H1 (cell line): ENCODE measurements around the gene OSBPL6. TPM values are rescaled to one million over a fixed set of nuclear protein-coding genes. Genes with fewer than 3 reads are reported as not detected.

Experiments
- HDAC2 ChIP-seq, 2 experiments: fragments of 300-600 bp in 1 of 2; sonication (generic) in 1 of 2; IDR thresholded peaks; 2 replicates each; pipeline ENCODE4 v1.6.1; 2011 to 2012; ENCODE audit warnings: low read depth in 2 of 2, low read length in 2 of 2, mild to moderate bottlenecking in 2 of 2, moderate library complexity in 2 of 2, borderline replicate concordance in 1 of 2, inconsistent platforms in 1 of 2
- PHF8 ChIP-seq: fragments of 200-600 bp; sonication (generic); conservative IDR thresholded peaks from 2 replicates; pipeline ENCODE4 v1.7.1; 2012; ENCODE audit warnings: low read depth, mild to moderate bottlenecking, inconsistent platforms, low read length, moderate library complexity
- SRF ChIP-seq: IDR thresholded peaks from 2 replicates; pipeline ENCODE4 v1.6.1; 2011; ENCODE audit warnings: mild to moderate bottlenecking, low read depth, low read length, moderate library complexity
- YY1 ChIP-seq: IDR thresholded peaks from 2 replicates; pipeline ENCODE4 v1.6.1; 2011; ENCODE audit warnings: low read depth, mild to moderate bottlenecking, low read length
- polyA plus RNA-seq, 7 experiments: library from polyadenylated mRNA; depleted of rRNA in 3 of 7; stranded (reverse) in 5 of 7; unstranded in 2 of 7; fragments of >200 nt in 5 of 7; fragments of 200-250 nt in 2 of 7; gene quantifications; 1 replicate in 5 of 7; 2 replicates in 1 of 7; 4 replicates in 1 of 7; pipeline versions ENCODE4 v1.2.1 to v1.2.3, GENCODE V29; 2011 to 2013; ENCODE audit warnings: missing spikeins in 2 of 7, mixed read lengths in 2 of 7
- total RNA-seq: library from RNA; stranded (reverse); fragmentation: NEBNext Ultra II Directional; extraction: Animal tissue kit (Norgen Biotek cat#: 25700); gene quantifications from 2 replicates; pipeline ENCODE4 v1.2.1, GENCODE V29; 2021
- TF ChIP-seq, protein P1 (sequence below): fragments of 300-600 bp; sonication (generic); IDR thresholded peaks from 2 replicates; pipeline ENCODE4 v1.7.1; 2012; ENCODE audit warnings: low read length, moderate library complexity, mild to moderate bottlenecking, inconsistent platforms; ENCODE audit not compliant: insufficient replicate concordance
- TF ChIP-seq, protein P2 (sequence below): IDR thresholded peaks from 2 replicates; pipeline ENCODE4 v1.6.1; 2011; ENCODE audit warnings: low read depth, mild to moderate bottlenecking, low read length; ENCODE audit not compliant: insufficient read depth
- TF ChIP-seq, protein P3 (sequence below): IDR thresholded peaks from 2 replicates; pipeline ENCODE4 v1.6.1; 2012; ENCODE audit warnings: inconsistent platforms
- TF ChIP-seq, protein P4 (sequence below): IDR thresholded peaks from 2 replicates; pipeline ENCODE4 v1.6.1; 2012; ENCODE audit warnings: low read length, inconsistent platforms

OSBPL6 gene
- total and polyA plus RNA-seq, 2 of the 8 experiments (the other 6 are each of a cell fraction or from before 2014, with no cell fraction given), result 1.7 to 5.6 TPM

DNA sequence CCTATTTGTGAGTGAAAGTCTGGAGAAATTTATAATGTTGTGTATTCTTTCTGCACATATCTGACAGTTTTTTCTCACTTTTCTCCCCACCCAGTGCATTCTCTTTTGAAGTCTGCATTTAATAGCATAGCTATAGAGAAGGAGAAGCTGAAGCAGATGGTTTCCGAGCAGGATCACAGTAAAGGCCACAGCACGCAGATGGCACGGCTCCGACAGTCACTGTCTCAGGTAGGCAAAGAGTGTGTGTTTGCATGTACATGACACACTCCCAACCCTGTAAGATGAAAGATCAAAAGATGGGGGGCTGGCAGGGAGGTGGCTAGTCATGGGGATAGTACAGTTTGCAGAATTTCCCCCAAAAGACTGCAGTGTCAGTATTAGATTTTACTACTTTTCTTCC, 167.3 kb downstream of the OSBPL6 start (continued):
- TF ChIP-seq, protein P1, sequence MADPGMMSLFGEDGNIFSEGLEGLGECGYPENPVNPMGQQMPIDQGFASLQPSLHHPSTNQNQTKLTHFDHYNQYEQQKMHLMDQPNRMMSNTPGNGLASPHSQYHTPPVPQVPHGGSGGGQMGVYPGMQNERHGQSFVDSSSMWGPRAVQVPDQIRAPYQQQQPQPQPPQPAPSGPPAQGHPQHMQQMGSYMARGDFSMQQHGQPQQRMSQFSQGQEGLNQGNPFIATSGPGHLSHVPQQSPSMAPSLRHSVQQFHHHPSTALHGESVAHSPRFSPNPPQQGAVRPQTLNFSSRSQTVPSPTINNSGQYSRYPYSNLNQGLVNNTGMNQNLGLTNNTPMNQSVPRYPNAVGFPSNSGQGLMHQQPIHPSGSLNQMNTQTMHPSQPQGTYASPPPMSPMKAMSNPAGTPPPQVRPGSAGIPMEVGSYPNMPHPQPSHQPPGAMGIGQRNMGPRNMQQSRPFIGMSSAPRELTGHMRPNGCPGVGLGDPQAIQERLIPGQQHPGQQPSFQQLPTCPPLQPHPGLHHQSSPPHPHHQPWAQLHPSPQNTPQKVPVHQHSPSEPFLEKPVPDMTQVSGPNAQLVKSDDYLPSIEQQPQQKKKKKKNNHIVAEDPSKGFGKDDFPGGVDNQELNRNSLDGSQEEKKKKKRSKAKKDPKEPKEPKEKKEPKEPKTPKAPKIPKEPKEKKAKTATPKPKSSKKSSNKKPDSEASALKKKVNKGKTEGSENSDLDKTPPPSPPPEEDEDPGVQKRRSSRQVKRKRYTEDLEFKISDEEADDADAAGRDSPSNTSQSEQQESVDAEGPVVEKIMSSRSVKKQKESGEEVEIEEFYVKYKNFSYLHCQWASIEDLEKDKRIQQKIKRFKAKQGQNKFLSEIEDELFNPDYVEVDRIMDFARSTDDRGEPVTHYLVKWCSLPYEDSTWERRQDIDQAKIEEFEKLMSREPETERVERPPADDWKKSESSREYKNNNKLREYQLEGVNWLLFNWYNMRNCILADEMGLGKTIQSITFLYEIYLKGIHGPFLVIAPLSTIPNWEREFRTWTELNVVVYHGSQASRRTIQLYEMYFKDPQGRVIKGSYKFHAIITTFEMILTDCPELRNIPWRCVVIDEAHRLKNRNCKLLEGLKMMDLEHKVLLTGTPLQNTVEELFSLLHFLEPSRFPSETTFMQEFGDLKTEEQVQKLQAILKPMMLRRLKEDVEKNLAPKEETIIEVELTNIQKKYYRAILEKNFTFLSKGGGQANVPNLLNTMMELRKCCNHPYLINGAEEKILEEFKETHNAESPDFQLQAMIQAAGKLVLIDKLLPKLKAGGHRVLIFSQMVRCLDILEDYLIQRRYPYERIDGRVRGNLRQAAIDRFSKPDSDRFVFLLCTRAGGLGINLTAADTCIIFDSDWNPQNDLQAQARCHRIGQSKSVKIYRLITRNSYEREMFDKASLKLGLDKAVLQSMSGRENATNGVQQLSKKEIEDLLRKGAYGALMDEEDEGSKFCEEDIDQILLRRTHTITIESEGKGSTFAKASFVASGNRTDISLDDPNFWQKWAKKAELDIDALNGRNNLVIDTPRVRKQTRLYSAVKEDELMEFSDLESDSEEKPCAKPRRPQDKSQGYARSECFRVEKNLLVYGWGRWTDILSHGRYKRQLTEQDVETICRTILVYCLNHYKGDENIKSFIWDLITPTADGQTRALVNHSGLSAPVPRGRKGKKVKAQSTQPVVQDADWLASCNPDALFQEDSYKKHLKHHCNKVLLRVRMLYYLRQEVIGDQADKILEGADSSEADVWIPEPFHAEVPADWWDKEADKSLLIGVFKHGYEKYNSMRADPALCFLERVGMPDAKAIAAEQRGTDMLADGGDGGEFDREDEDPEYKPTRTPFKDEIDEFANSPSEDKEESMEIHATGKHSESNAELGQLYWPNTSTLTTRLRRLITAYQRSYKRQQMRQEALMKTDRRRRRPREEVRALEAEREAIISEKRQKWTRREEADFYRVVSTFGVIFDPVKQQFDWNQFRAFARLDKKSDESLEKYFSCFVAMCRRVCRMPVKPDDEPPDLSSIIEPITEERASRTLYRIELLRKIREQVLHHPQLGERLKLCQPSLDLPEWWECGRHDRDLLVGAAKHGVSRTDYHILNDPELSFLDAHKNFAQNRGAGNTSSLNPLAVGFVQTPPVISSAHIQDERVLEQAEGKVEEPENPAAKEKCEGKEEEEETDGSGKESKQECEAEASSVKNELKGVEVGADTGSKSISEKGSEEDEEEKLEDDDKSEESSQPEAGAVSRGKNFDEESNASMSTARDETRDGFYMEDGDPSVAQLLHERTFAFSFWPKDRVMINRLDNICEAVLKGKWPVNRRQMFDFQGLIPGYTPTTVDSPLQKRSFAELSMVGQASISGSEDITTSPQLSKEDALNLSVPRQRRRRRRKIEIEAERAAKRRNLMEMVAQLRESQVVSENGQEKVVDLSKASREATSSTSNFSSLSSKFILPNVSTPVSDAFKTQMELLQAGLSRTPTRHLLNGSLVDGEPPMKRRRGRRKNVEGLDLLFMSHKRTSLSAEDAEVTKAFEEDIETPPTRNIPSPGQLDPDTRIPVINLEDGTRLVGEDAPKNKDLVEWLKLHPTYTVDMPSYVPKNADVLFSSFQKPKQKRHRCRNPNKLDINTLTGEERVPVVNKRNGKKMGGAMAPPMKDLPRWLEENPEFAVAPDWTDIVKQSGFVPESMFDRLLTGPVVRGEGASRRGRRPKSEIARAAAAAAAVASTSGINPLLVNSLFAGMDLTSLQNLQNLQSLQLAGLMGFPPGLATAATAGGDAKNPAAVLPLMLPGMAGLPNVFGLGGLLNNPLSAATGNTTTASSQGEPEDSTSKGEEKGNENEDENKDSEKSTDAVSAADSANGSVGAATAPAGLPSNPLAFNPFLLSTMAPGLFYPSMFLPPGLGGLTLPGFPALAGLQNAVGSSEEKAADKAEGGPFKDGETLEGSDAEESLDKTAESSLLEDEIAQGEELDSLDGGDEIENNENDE, result no peak
- TF ChIP-seq, protein P2, sequence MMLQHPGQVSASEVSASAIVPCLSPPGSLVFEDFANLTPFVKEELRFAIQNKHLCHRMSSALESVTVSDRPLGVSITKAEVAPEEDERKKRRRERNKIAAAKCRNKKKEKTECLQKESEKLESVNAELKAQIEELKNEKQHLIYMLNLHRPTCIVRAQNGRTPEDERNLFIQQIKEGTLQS, result no peak
- no peak for TF ChIP-seq YY1
- no peak for TF ChIP-seq PHF8
- TF ChIP-seq, protein P3, sequence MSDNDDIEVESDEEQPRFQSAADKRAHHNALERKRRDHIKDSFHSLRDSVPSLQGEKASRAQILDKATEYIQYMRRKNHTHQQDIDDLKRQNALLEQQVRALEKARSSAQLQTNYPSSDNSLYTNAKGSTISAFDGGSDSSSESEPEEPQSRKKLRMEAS, result no peak
- TF ChIP-seq, protein P4, sequence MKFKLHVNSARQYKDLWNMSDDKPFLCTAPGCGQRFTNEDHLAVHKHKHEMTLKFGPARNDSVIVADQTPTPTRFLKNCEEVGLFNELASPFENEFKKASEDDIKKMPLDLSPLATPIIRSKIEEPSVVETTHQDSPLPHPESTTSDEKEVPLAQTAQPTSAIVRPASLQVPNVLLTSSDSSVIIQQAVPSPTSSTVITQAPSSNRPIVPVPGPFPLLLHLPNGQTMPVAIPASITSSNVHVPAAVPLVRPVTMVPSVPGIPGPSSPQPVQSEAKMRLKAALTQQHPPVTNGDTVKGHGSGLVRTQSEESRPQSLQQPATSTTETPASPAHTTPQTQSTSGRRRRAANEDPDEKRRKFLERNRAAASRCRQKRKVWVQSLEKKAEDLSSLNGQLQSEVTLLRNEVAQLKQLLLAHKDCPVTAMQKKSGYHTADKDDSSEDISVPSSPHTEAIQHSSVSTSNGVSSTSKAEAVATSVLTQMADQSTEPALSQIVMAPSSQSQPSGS, result no peak
- TF ChIP-seq SRF, result no peak
- TF ChIP-seq HDAC2 (IDR thresholded peaks at IDR 0.05; ENCODE audit: borderline replicate concordance in 1 of 2, low read depth in 2 of 2, low read length in 2 of 2), result no peak
